ENCODE data around the gene TANGO6.

DNA sequence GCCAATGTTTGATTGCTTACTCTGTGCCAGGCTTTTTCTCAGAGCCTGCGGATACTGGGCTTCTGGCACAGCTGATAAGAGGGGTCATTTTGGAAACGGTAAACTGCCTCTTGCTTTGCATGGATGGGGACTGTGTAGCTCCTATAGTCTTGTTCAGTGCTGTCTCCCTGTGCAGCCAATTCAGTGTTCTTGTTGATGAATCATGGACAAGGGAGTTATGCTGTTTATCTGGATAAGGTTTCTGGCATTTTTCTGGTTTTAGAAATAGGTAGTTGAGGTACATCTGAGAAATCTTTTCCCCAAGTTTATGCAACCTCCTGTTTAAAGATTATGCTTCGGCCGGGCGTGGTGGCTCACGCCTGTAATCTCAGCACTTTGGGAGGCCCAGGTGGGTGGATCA, 16.7 kb upstream of the TANGO6 start:
- TF ChIP-seq RFX5 (IDR thresholded peaks at IDR 0.05) (no peak), MAZ (IDR thresholded peaks at IDR 0.05; ENCODE audit: borderline replicate concordance, low read depth, low read length) (no peak), CHD2 (IDR thresholded peaks at IDR 0.05; ENCODE audit: low read length, partially characterized antibody) (no peak), CEBPB (IDR thresholded peaks at IDR 0.05) (no peak)
